Stimulated activated CD4-positive, alpha-beta T cell treated with anti-CD3 and anti-CD28 coated beads, Interleukin-1b, Interleukin-23, amount 100 ng/mL, for 24 hours (primary cell): ENCODE results near the gene NTRK2.

Experiments used
- DNase-seq, 4 experiments: peaks; one replicate each; pipeline ENCODE4 v3.0.0-alpha.2; 2020; ENCODE audit warnings: low read depth in 4 of 4, low spot score in 1 of 4

Gene NTRK2

GRCh38 chr9:84932915-84933527 lies 263.5 kb downstream of the NTRK2 start:
- no peak for DNase-seq

GRCh38 chr9:84935528-84936117 lies 266.1 kb downstream of the NTRK2 start:
- DNase-seq = no peak

DNA sequence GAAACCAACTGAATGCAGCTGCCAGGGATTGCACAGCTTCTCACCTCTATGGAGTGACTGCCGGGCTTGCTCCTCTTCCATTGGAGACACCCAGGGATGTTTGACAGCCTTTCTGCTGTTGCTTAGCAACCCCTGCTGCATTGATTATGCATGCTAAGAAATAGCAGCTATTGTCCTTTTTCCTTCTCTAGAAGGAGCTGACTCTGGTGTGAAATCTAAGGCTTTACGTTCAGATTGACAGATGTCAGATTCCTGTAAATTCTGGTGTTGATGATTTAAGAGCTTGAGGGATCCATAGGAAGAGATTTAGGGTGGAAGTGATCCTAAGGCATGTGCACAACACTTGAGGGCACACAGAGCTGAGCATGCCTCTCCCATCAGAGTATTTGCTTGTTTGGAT lies 267.7 kb downstream of the NTRK2 start:
- no peak for DNase-seq

GRCh38 chr9:84937581-84937980 lies 268.1 kb downstream of the NTRK2 start:
- DNase-seq = no peak

GRCh38 chr9:84939774-84940173 lies 270.2 kb downstream of the NTRK2 start:
- no peak for DNase-seq

GRCh38 chr9:84940294-84940693 lies 270.8 kb downstream of the NTRK2 start:
- no peak for DNase-seq

DNA sequence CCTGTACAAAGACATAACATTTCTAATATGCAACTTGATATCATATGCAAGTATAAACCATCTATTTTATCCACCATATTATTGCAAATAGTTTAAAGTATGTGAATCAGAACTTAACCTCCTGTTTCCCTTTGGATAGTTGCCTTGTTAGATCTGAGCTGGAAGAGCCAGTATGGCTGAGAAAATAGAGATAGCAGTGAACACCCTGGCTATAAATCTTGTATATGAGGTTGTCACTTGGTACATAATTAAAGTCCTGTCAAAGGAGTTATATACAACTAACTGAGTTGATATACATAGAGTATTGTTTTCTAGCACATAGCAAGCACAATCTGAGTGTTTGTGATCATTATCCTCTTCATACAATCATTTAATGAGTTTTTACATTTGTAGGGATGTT lies 272.3 kb downstream of the NTRK2 start:
- DNase-seq = no peak

DNA sequence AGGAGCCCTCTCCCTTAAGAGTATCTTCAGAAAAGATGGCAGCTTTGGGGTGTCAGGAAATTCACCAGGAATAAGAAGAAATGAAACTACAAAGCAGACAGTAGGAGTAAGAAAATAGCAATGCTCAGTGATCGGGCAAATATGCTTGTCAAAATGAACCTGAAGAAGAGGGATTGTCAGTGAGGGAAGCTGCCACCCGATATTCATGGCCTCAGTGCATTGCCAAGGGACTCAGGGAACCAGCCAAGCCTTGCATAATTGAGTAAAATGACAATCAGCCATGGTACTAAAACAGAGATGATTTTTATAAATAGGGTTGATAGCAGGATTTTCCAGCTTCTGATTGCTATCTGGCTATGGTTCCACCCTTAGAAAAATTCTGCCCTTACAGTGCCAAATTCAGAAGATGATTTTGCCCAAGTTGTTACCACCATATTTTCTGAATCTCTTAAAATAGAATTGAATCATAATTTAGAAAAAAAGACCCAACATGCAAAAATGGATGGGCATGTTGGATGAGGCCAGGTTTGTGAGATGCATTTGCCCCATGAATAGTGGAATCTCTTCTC lies 274.0 kb downstream of the NTRK2 start:
- no peak for DNase-seq

DNA sequence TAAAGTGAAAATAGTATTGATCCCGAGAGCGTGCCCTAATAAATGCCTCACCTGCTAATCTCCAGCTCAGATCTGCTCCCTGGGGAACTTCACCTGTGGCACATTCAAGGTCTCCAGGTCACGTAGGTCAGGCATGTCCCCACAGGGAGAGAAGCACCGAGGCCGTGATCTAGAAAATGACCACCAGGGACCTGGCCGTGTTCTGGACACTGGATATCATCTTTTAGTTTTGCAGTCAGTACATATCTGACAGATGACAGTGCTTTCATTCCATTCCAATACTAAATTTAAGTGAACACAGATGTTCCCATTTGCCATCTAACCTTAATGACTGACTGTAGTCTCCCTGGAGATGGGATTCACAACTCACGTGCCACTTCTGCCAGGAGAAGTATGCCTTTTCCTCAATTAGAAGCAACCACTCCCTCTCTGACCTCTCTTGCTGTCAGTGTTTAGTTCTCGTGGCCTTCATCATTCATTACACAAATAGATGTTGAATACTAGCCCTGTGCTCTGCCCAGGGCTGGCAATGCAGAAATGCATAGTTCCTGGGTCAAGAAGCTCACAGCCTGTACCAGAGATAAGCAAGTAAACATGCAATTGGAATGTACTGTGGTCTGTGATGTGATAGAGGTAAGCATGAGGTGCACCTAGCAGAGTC lies 276.5 kb downstream of the NTRK2 start:
- DNase-seq = no peak

DNA sequence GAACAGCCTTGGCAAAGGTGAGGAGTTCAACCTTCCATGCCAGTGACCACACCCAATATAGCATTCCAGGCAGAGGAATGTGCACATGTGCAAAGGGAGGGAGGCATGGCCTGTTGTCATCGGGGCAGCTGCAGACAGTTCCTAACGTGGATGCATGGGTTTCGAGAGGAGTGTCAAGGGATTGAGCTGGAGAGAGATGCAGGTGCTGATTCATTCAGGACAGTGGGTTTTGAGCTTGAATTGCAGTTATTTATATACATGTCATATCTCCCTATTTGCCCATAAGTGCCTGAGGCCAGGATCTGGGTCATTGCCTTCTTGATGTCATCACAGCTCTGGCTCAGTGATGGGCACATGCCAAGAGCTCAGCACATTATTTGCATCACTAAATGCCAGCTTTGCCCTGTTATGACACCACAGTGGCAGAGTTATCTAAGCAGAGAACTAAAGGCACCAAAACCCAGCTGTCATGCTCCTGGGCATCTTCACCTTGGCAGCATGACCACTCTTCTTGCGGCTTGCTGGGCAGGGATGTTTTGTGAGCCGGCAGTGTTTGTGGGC lies 278.0 kb downstream of the NTRK2 start:
- no peak for DNase-seq

DNA sequence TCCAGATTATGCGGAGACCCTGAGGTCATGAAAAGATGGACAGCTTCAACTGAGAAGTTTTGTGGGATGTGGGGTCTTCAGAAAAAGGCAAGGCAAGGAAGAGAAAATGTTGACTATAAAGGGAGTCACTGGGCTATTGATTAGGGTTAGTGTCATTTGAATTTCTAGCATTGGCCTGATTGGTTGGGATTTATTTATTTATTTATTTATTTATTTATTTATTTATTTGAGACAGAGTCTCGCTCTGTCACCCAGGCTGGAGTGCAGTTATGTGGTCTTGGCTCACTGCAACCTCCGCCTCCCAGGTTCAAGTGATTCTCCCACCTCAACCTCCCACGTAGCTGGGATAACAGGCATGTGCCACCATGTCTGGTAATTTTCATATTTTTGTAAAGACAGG lies 279.7 kb downstream of the NTRK2 start:
- no peak for DNase-seq

DNA sequence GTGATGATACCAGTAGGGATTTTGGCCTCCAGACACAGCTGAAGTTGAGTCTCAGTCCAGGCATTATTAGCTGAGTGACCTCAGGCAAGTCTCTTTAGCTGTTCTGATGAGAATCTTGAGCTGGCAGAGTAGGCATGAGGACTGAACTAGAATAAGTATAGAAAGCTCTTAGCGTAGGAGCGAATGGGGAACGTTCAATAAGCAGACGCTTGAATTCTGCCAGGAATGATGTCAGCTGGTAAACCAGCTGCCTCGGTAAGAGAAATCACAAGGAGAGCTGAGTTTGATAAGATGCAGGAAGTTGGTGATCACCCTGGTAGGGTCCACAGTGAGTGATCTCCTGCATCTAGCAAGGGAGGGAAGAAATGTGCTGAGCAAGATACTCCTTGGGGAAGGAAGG lies 280.4 kb downstream of the NTRK2 start:
- DNase-seq = no peak

GRCh38 chr9:84950879-84951811 lies 281.6 kb downstream of the NTRK2 start:
- DNase-seq = no peak

DNA sequence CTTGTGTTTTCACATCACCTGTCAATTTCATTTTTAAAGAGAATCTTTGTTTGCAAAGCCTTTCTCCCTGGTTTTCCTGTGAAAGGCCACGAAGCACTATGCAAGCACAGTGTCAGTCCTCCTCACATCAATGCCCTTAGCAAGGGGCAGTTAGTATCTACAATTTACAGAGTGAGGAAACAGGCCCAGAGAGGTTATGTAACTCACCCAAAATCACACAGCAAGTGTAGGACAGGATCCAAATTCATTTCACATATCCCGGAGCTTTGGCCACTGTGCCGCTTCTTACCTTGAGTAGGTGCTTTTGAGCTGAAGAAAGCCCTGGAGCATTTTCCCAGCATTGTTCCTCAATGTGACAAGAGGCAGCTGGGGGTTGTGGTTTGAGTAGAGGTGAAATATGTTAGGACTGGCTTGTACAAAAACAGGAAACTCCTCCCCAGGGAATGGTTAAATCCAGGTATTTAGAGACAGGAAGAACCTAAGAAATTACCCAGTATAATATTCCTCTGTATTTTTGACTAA lies 283.8 kb downstream of the NTRK2 start:
- DNase-seq = no peak

DNA sequence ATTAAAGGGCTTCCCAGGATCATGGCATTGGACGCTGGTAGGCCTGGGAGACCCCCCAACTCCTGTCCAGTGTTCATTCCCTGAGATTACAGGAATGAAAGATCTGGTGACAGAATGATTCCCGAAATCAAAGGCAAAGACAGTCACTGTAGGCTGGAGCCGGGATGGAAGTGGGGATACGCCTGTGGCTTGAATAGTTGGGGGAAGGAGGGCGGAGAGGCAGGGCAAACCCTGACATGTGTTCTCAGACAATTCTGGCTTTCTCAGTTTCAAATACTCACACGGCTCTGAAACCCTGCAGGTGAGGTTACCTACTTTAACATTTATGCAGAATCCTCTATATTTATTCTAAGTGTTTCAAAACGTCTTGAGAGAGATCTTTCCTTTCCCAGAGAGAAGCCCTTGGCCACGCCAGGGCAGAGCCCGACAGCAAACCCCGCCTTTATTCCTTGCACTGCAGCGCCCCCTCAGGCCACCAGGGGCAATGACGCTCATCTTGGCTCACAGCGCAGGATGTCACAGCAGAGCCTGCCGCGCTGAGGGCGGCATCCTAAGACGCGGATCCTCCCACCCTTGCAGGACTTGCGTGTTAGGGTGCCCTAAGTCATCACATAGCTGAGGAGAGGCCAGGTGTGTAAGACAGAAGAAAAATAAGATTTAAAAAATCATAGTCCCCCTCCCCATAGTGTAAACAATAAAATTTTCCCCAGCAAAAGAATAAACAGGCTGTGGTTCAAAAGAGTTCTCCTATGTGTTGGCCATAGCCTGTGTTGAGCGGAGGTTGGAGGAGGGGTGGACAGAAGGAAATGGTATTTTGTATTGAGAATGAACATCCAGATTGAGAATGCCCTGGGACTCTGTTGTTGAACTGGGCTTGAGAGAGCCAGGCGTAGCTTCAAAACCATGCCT lies 284.5 kb downstream of the NTRK2 start:
- DNase-seq = peak in 3 of 4 experiments; percentile 7 to 14 (median 13)

- no peak for DNase-seq
Measured at GRCh38 chr9:84955155-84955554, 285.6 kb downstream of the NTRK2 start.

GRCh38 chr9:84955971-84956370 lies 286.4 kb downstream of the NTRK2 start:
- no peak for DNase-seq

- DNase-seq = no peak
Measured at GRCh38 chr9:84959339-84959738, 289.8 kb downstream of the NTRK2 start.
